ENCODE results near the gene PRRG4.
"Not testable (repeated sequence)": the region's sequence is repeated elsewhere in the genome, so short reads cannot be mapped to it uniquely, and the experiment has no call there.

Gene PRRG4

GRCh38 chr11:32829680-32830412 is at the start of gene PRRG4:
TSS of gene PRRG4 (plus strand) at chr11:32829927. CDS start at chr11:32830530, 603 bp downstream.
- DNase-seq (ENCODE audit: low read depth in 2 of 2): peak; percentile 28

- not testable (repeated sequence) for DNase-seq (ENCODE audit: low read depth in 2 of 2)
Measured at GRCh38 chr11:32780839-32781238, 48.9 kb upstream of the PRRG4 start.

GRCh38 chr11:32781721-32782120 is 48.0 kb upstream of the PRRG4 start:
- DNase-seq (ENCODE audit: low read depth in 2 of 2): no peak

GRCh38 chr11:32785262-32785661 is 44.5 kb upstream of the PRRG4 start:
- DNase-seq (ENCODE audit: low read depth in 2 of 2): no peak

- no peak for DNase-seq (ENCODE audit: low read depth in 2 of 2)
Measured at GRCh38 chr11:32786811-32787210, 42.9 kb upstream of the PRRG4 start.

- DNase-seq (ENCODE audit: low read depth in 2 of 2): no peak
Measured at GRCh38 chr11:32790916-32791315, 38.8 kb upstream of the PRRG4 start.

GRCh38 chr11:32792111-32792947 is 37.4 kb upstream of the PRRG4 start:
- no peak for DNase-seq (ENCODE audit: low read depth in 2 of 2)

GRCh38 chr11:32792948-32793475 is 36.7 kb upstream of the PRRG4 start:
- peak; percentile 27 to 28 for DNase-seq (ENCODE audit: low read depth in 2 of 2)

- no peak for DNase-seq (ENCODE audit: low read depth in 2 of 2)
Measured at GRCh38 chr11:32794439-32794838, 35.3 kb upstream of the PRRG4 start, which contains the start of gene CCDC73. TSS of gene CCDC73 (minus strand) at chr11:32794662. CDS start at chr11:32760243, 34,419 bp downstream.

GRCh38 chr11:32796425-32796824 is 33.3 kb upstream of the PRRG4 start:
- DNase-seq (ENCODE audit: low read depth in 2 of 2): no peak

GRCh38 chr11:32809313-32809712 is 20.4 kb upstream of the PRRG4 start:
- peak; percentile 19 to 26 for DNase-seq (ENCODE audit: low read depth in 2 of 2)

- DNase-seq (ENCODE audit: low read depth in 2 of 2): no peak
Measured at GRCh38 chr11:32817181-32817851, 12.4 kb upstream of the PRRG4 start.

- no peak for DNase-seq (ENCODE audit: low read depth in 2 of 2)
Measured at GRCh38 chr11:32817852-32818183, 11.9 kb upstream of the PRRG4 start.

GRCh38 chr11:32819187-32819586 is 10.5 kb upstream of the PRRG4 start:
- DNase-seq (ENCODE audit: low read depth in 2 of 2): no peak

GRCh38 chr11:32820497-32820896 is 9.2 kb upstream of the PRRG4 start:
- DNase-seq (ENCODE audit: low read depth in 2 of 2): no peak

GRCh38 chr11:32821517-32821916 is 8.2 kb upstream of the PRRG4 start:
- no peak for DNase-seq (ENCODE audit: low read depth in 2 of 2)

GRCh38 chr11:32821917-32822560 is 7.7 kb upstream of the PRRG4 start:
- DNase-seq (ENCODE audit: low read depth in 2 of 2): no peak

- DNase-seq (ENCODE audit: low read depth in 2 of 2): not testable (repeated sequence)
Measured at GRCh38 chr11:32823617-32824016, 6.1 kb upstream of the PRRG4 start.

- no peak for DNase-seq (ENCODE audit: low read depth in 2 of 2)
Measured at GRCh38 chr11:32826113-32826512, 3.6 kb upstream of the PRRG4 start.

- no peak for DNase-seq (ENCODE audit: low read depth in 2 of 2)
Measured at GRCh38 chr11:32827276-32827675, 2.5 kb upstream of the PRRG4 start.

- DNase-seq (ENCODE audit: low read depth in 2 of 2): no peak
Measured at GRCh38 chr11:32829157-32829679, 509 bp upstream of the PRRG4 start.

- DNase-seq (ENCODE audit: low read depth in 2 of 2): no peak
Measured at GRCh38 chr11:32830413-32830738, 649 bp downstream of the PRRG4 start.
